Nephron progenitor cell (in vitro differentiated cells): ENCODE results near the gene CALHM4.
"Not testable (repeated sequence)": the region's sequence is repeated elsewhere in the genome, so short reads cannot be mapped to it uniquely, and the experiment has no call there.

ENCODE experiments used
- DNase-seq: peaks from one replicate; pipeline ENCODE4 v3.0.0; 2021
- H3K27ac Mint-ChIP-seq: 2 replicates; pipeline ENCODE4 v1.8.0; 2021; ENCODE audit warnings: mild to moderate bottlenecking, moderate library complexity, mixed read lengths
- H3K27me3 Mint-ChIP-seq: 2 replicates; pipeline ENCODE4 v1.8.0; 2021; ENCODE audit warnings: mild to moderate bottlenecking, low read depth, mixed read lengths; ENCODE audit not compliant: poor library complexity
- H3K36me3 Mint-ChIP-seq: 2 replicates; pipeline ENCODE4 v1.8.0; 2021; ENCODE audit warnings: low read depth, mixed read lengths
- H3K4me1 Mint-ChIP-seq: 2 replicates; pipeline ENCODE4 v1.8.0; 2021; ENCODE audit warnings: mixed read lengths
- H3K4me3 Mint-ChIP-seq: 2 replicates; pipeline ENCODE4 v1.8.0; 2021; ENCODE audit warnings: mild to moderate bottlenecking, moderate library complexity, mixed read lengths
- H3K9me3 Mint-ChIP-seq: 2 replicates; pipeline ENCODE4 v1.8.0; 2021; ENCODE audit warnings: mild to moderate bottlenecking, moderate library complexity, mixed read lengths
- TF ChIP-seq, protein P1 (sequence below): fragments of 200-600 bp; sonication (generic); IDR thresholded peaks from 2 replicates; pipeline ENCODE4 v1.5.0; 2021; ENCODE audit warnings: antibody characterized with exemption

Gene CALHM4

DNA sequence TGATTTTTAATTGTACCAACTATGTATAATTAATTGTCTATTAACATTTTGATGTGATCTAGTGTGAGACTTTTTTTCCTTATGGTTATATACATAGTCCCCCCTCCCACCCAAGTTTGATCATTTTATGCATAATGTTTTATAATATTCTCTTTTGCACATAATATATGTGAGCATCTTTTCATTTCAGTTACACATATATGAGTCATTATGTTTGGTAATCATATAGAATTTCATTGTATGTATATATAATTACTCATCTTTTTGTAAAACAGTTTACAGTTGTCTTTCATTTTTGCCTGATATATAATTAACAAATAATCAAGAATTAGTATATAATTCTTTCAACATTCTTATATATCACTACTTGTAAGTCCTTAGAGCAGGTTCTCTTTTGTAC is 32.7 kb downstream of the CALHM4 start:
- Mint-ChIP-seq H3K4me1 (no peaks in the 10 kb centered on the region), H3K27ac (no peak overlapping the region), H3K36me3 (peaks cover 51% of the 10 kb centered on the region), H3K9me3 (no peaks in the 10 kb centered on the region), H3K4me3 (no peak overlapping the region), H3K27me3 (peaks cover 2% of the 10 kb centered on the region)
- TF ChIP-seq, protein P1, sequence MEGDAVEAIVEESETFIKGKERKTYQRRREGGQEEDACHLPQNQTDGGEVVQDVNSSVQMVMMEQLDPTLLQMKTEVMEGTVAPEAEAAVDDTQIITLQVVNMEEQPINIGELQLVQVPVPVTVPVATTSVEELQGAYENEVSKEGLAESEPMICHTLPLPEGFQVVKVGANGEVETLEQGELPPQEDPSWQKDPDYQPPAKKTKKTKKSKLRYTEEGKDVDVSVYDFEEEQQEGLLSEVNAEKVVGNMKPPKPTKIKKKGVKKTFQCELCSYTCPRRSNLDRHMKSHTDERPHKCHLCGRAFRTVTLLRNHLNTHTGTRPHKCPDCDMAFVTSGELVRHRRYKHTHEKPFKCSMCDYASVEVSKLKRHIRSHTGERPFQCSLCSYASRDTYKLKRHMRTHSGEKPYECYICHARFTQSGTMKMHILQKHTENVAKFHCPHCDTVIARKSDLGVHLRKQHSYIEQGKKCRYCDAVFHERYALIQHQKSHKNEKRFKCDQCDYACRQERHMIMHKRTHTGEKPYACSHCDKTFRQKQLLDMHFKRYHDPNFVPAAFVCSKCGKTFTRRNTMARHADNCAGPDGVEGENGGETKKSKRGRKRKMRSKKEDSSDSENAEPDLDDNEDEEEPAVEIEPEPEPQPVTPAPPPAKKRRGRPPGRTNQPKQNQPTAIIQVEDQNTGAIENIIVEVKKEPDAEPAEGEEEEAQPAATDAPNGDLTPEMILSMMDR, result no peak
- no peak for DNase-seq

DNA sequence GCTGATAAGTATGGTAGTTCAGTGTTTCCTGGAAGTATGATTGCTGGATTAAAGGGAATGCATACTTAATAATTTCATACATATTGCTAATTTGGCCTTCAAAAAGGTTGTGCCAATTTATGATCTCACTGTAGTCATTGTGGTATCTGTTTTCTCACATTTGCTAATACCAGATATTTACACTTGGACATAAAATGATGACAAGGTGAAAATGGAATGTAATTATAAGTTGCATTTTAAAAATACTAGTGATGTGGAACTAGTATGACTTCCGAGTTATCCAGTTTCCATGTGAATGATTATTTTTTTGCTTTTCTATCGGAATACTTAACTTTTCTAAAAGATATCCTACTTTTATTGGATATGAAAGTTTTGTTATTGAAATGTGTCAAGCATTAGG is 33.2 kb downstream of the CALHM4 start:
- peaks cover 2% of the 10 kb centered on the region for H3K27me3 Mint-ChIP-seq
- no peaks in the 10 kb centered on the region for H3K4me1 Mint-ChIP-seq
- TF ChIP-seq, protein P1, result no peak
- H3K9me3 Mint-ChIP-seq, result no peaks in the 10 kb centered on the region
- peaks cover 50% of the 10 kb centered on the region for H3K36me3 Mint-ChIP-seq
- DNase-seq, result no peak
- no peak overlapping the region for H3K4me3 Mint-ChIP-seq
- H3K27ac Mint-ChIP-seq, result no peak overlapping the region

DNA sequence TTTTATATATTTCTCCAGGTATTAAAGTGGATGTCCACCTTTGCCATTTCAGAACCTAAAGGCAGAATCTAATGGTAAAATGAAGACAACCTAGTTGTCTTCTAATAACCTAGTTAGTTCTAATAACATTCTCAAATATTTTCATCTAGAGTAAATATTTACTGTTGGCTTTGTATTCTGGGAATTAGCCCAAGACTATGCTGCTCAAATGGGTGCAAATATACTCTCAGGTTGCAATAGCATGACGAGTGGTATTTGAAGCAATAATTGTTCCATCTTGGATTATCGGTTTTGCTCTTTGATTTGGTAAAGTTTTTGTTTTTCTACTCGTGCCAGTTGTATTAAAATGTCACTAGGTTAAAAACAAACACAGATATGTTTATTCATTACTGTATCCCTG is 41.7 kb downstream of the CALHM4 start:
- H3K27ac Mint-ChIP-seq, result no peak overlapping the region
- TF ChIP-seq, protein P1, result no peak
- H3K27me3 Mint-ChIP-seq, result no peaks in the 10 kb centered on the region
- H3K4me3 Mint-ChIP-seq, result no peak overlapping the region
- no peaks in the 10 kb centered on the region for H3K4me1 Mint-ChIP-seq
- no peak for DNase-seq
- H3K36me3 Mint-ChIP-seq, result peaks cover 32% of the 10 kb centered on the region
- H3K9me3 Mint-ChIP-seq, result no peaks in the 10 kb centered on the region

DNA sequence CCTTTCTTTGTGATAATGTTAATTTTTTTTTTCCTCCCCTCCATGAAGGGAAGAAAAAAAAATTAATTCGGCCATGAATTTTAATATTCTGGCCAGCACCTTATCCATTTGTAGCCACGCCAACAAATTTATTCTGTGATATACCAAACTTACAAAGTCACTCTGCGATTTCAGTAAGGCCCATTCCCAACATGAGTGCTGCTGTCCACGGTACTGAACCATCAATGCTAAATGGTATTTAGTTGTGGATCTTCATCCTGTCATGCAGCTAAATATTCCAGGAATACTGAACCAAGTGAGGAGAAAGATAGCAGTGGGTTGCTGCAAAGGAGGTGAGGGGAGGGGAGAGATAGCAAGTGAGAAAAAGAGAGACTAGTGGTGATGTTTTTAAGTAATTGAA is 43.3 kb downstream of the CALHM4 start:
- TF ChIP-seq, protein P1, result no peak
- H3K27ac Mint-ChIP-seq, result no peak overlapping the region
- H3K27me3 Mint-ChIP-seq, result peaks cover 3% of the 10 kb centered on the region
- H3K9me3 Mint-ChIP-seq, result no peaks in the 10 kb centered on the region
- peak; percentile 57 for DNase-seq
- no peaks in the 10 kb centered on the region for H3K4me1 Mint-ChIP-seq
- no peak overlapping the region for H3K4me3 Mint-ChIP-seq
- peaks cover 26% of the 10 kb centered on the region for H3K36me3 Mint-ChIP-seq

DNA sequence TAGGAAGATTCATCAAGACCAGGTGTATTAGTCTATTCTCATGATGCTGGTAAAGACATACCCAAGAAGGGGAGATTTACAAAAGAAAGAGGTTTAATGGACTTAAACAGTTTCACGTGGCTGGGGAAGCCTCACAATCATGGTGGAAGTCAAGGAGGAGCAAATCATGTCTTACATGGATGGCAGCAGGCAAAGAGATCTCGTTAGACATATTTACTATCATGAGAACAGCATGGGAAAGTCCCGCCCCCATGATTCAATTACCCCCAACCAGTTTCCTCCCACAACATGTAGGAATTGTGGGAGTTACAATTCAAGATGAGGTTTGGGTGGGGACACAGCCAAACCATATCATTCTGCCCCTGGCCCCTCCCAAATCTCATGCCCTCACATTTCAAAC is 50.4 kb downstream of the CALHM4 start:
- DNase-seq, H3K27me3 Mint-ChIP-seq, H3K4me3 Mint-ChIP-seq, H3K4me1 Mint-ChIP-seq, H3K27ac Mint-ChIP-seq: not testable (repeated sequence)
- peaks cover 16% of the 10 kb centered on the region for H3K9me3 Mint-ChIP-seq
- peaks cover 20% of the 10 kb centered on the region for H3K36me3 Mint-ChIP-seq

DNA sequence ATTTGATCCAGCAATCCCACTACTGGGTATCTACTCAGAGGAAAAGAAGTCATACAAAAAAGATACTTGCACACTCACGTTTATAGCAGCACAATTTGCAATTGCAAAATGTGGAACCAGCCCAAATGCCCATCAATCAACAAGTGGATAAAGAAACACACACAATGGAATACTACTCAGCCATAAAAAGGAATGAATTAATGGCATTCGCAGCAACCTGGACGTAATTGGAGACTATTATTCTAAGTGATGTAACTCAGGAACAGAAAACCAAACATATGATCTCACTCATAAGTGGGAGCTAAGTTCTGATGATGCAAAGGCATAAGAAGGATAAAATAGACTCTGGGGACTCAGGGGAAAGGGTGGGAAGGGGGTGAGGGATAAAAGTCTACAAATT is 51.3 kb downstream of the CALHM4 start:
- DNase-seq, H3K27me3 Mint-ChIP-seq, H3K4me3 Mint-ChIP-seq, H3K4me1 Mint-ChIP-seq, H3K27ac Mint-ChIP-seq: not testable (repeated sequence)
- Mint-ChIP-seq H3K9me3 (peaks cover 16% of the 10 kb centered on the region), H3K36me3 (peaks cover 20% of the 10 kb centered on the region)

DNA sequence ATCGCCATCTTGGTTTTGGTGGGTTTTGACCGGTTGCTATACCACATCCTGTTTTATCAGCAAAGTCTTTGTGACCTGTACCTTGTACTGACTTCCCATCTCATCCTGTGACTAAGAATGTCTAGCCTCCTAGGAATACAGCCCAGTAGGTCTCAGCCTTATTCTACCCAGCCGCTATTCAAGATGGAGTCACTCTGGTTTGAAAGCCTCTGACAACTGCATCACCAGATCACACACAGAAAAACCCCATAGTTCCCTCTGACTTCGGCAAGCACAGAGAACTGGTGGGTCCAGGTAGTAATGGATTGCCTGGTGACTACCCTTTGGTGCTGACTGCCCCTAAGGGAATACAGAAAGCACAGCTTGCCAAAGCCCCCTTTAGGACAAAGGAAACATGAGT is 52.4 kb downstream of the CALHM4 start:
- DNase-seq, result no peak
- Mint-ChIP-seq H3K4me1 (peaks cover under 1% of the 10 kb centered on the region), H3K9me3 (peaks cover 16% of the 10 kb centered on the region), H3K36me3 (peaks cover 20% of the 10 kb centered on the region), H3K27me3 (no peaks in the 10 kb centered on the region), H3K27ac (no peak overlapping the region), H3K4me3 (no peak overlapping the region)
- TF ChIP-seq, protein P1, result no peak
